GM23338 (cell line): Measurements from ENCODE around the gene VEGFB. TPM values are rescaled to one million over a fixed set of nuclear protein-coding genes. Genes with fewer than 3 reads are reported as not detected.

Experiments used
- ATAC-seq: fragments of 200-7000 bp; cut with Tn5 transposase; 3 replicates; pipeline ENCODE4 v1.9.1; 2020
- DNase-seq: peaks from one replicate; pipeline ENCODE4 v3.0.0-alpha.2; 2015; ENCODE audit warnings: low spot score
- H2AFZ ChIP-seq: fragments of 200-600 bp; sonication (generic); 2 replicates; pipeline ENCODE4 v1.8.0; 2016; ENCODE audit warnings: antibody characterized with exemption, mild to moderate bottlenecking, moderate library complexity
- H3F3A ChIP-seq: fragments of 200-600 bp; sonication (generic); replicated peaks from 2 replicates; pipeline ENCODE4 v1.8.0; 2017; ENCODE audit warnings: antibody characterized with exemption, mixed run types, low read depth
- H3K27ac ChIP-seq: fragments of 200-600 bp; sonication (generic); 2 replicates; pipeline ENCODE4 v1.6.1; 2016; ENCODE audit warnings: low read depth
- H3K27me3 ChIP-seq: fragments of 200-600 bp; sonication (generic); 2 replicates; pipeline ENCODE4 v1.8.0; 2016; ENCODE audit warnings: mild to moderate bottlenecking, mixed run types, moderate library complexity; ENCODE audit not compliant: insufficient read depth
- H3K36me3 ChIP-seq: fragments of 200-600 bp; sonication (generic); 2 replicates; pipeline ENCODE4 v1.8.0; 2016; ENCODE audit warnings: mild to moderate bottlenecking; ENCODE audit not compliant: insufficient read depth
- H3K4me1 ChIP-seq: fragments of 200-600 bp; sonication (generic); 2 replicates; pipeline ENCODE4 v1.8.0; 2016; ENCODE audit warnings: mild to moderate bottlenecking, moderate library complexity; ENCODE audit not compliant: insufficient read depth
- H3K4me2 ChIP-seq: fragments of 200-600 bp; sonication (generic); 2 replicates; pipeline ENCODE4 v1.7.1; 2017; ENCODE audit warnings: mixed run types
- H3K4me3 ChIP-seq: fragments of 200-600 bp; sonication (generic); 2 replicates; pipeline ENCODE4 v1.6.1; 2016; ENCODE audit warnings: mixed run types
- H3K79me2 ChIP-seq: fragments of 200-600 bp; sonication (generic); replicated peaks from 2 replicates; pipeline ENCODE4 v1.8.0; 2017; ENCODE audit warnings: mild to moderate bottlenecking; ENCODE audit not compliant: insufficient read depth
- H3K9me2 ChIP-seq: fragments of 200-600 bp; sonication (generic); 2 replicates; pipeline ENCODE4 v1.8.0; 2017; ENCODE audit not compliant: insufficient read depth
- H4K20me1 ChIP-seq: fragments of 200-600 bp; sonication (generic); replicated peaks from 2 replicates; pipeline ENCODE4 v1.8.0; 2017; ENCODE audit warnings: mild to moderate bottlenecking; ENCODE audit not compliant: insufficient read depth
- H3K27ac Mint-ChIP-seq: 2 replicates; pipeline ENCODE4 v1.8.0; 2020; ENCODE audit warnings: inconsistent platforms, mild to moderate bottlenecking, moderate library complexity, mixed read lengths
- H3K27me3 Mint-ChIP-seq: 3 replicates; pipeline ENCODE4 v1.8.0; 2022; ENCODE audit warnings: low read depth, mild to moderate bottlenecking, moderate library complexity, mixed read lengths, inconsistent platforms; ENCODE audit not compliant: insufficient read depth, poor library complexity
- H3K36me3 Mint-ChIP-seq: 3 replicates; pipeline ENCODE4 v1.8.0; 2021; ENCODE audit warnings: low read depth, mild to moderate bottlenecking, inconsistent platforms, moderate library complexity, mixed read lengths
- H3K4me1 Mint-ChIP-seq: 3 replicates; pipeline ENCODE4 v1.8.0; 2020; ENCODE audit warnings: mild to moderate bottlenecking, inconsistent platforms, mixed read lengths
- H3K4me3 Mint-ChIP-seq: 3 replicates; pipeline ENCODE4 v1.8.0; 2021; ENCODE audit warnings: moderate library complexity, mild to moderate bottlenecking, inconsistent platforms, mixed read lengths
- H3K9me3 Mint-ChIP-seq: 3 replicates; pipeline ENCODE4 v1.8.0; 2020; ENCODE audit warnings: moderate library complexity, mild to moderate bottlenecking, inconsistent platforms, mixed read lengths
- EZH2 ChIP-seq: fragments of 200-600 bp; sonication (generic); IDR thresholded peaks from one replicate; pipeline ENCODE4 v1.8.0; 2017; ENCODE audit warnings: antibody characterized with exemption, mild to moderate bottlenecking, low read depth; ENCODE audit not compliant: unreplicated experiment
- JUNB ChIP-seq: IDR thresholded peaks from one replicate; pipeline ENCODE4 v1.6.1; 2016; ENCODE audit warnings: antibody characterized with exemption; ENCODE audit not compliant: unreplicated experiment
- NANOG ChIP-seq: IDR thresholded peaks from 2 replicates; pipeline ENCODE4 v1.6.1; 2016; ENCODE audit warnings: antibody characterized with exemption, borderline replicate concordance
- POLR2AphosphoS5 ChIP-seq: IDR thresholded peaks from 2 replicates; pipeline ENCODE4 v1.6.1; 2016; ENCODE audit warnings: antibody characterized with exemption, low read depth
- ZNF331 ChIP-seq: fragments of 250-450 bp; sonication (Bioruptor Pico); IDR thresholded peaks from 2 replicates; pipeline ENCODE4 v1.5.0; 2020; ENCODE audit warnings: low read depth, mild to moderate bottlenecking, moderate library complexity
- polyA plus RNA-seq: library from polyadenylated mRNA; unstranded; fragments of >200 nt; fragmentation: Nextera tagmentation; extraction: Ambion mirVana; gene quantifications from 2 replicates; pipeline ENCODE4 v1.2.1, GENCODE V29; 2016
- total RNA-seq: library from RNA; depleted of rRNA; stranded (reverse); fragments of >200 nt; shearing (Covaris generic); gene quantifications from 2 replicates; pipeline ENCODE4 v1.2.3, GENCODE V29; 2014
- TF ChIP-seq, protein P1 (sequence below), 2 experiments: fragments of 200-600 bp in 1 of 2; sonication (generic) in 1 of 2; conservative IDR thresholded peaks; 2 replicates each; pipeline versions ENCODE4 v1.5.1 to v1.6.1; 2016 to 2017; ENCODE audit warnings: antibody characterized with exemption in 2 of 2, low read depth in 2 of 2, mild to moderate bottlenecking in 2 of 2, moderate library complexity in 1 of 2

VEGFB gene
- total and polyA plus RNA-seq, 2 experiments from 2014 or later = 20.8 to 25.8 TPM

DNA sequence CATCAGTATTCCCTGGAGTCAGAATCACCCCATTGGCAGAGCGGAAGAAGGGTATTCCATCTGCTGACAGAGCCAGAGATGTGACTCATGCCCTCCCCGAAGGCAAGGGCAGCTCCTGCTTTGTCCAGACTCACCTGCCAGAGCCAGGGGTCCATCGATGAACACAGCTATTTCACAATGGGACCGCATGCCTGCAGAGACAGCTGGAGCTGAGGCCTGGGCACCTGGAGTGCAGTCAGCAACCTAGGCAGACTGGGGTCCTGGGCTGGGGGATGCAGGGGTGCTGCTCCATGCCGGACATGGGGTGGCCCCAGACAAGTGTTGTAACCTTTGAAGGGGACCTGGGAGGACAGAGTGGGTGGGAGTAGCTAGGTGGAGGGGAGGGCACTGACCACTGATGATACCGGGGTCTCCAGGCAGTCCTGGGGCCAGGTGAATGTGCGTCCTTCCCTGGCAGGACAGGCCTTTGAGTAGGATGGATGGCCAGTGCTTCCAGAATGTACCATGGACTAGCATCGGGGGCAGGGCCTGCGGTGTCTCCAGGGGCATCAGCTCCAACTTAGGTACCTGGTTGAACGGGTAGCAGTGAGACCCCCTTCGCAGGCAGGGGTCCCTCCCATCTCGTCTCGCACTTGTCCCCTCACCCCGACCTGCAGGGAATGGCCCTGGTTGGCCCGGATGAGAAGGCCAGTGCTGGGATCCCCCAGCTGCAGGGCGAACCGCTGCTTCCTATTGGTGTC, 10.1 kb upstream of the VEGFB start:
- Histone ChIP-seq H3K27ac (no peak overlapping the region), H3K27me3 (no peaks in the 10 kb centered on the region), H2AFZ (no peak overlapping the region), H3K9me2 (no peaks in the 10 kb centered on the region), H3K4me2 (no peak overlapping the region), H4K20me1 (no peaks in the 10 kb centered on the region), H3K36me3 (no peaks in the 10 kb centered on the region; the same call in 1 of the 2 replicates), H3K79me2 (no peaks in the 10 kb centered on the region; the same call in 1 of the 2 replicates), H3K4me1 (no peaks in the 10 kb centered on the region; the same call in 1 of the 2 replicates), H3F3A (0 out of 2 replicates have a peak, but pooled peaks cover 3% of the 10 kb centered on the region), H3K4me3 (no peak overlapping the region)
- TF ChIP-seq POLR2AphosphoS5 (no peak; the same call in 1 of the 2 replicates), EZH2 (no peak), JUNB (no peak)
- TF ChIP-seq, protein P1, sequence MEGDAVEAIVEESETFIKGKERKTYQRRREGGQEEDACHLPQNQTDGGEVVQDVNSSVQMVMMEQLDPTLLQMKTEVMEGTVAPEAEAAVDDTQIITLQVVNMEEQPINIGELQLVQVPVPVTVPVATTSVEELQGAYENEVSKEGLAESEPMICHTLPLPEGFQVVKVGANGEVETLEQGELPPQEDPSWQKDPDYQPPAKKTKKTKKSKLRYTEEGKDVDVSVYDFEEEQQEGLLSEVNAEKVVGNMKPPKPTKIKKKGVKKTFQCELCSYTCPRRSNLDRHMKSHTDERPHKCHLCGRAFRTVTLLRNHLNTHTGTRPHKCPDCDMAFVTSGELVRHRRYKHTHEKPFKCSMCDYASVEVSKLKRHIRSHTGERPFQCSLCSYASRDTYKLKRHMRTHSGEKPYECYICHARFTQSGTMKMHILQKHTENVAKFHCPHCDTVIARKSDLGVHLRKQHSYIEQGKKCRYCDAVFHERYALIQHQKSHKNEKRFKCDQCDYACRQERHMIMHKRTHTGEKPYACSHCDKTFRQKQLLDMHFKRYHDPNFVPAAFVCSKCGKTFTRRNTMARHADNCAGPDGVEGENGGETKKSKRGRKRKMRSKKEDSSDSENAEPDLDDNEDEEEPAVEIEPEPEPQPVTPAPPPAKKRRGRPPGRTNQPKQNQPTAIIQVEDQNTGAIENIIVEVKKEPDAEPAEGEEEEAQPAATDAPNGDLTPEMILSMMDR (conservative IDR thresholded peaks at IDR 0.05; ENCODE audit: low read depth in 2 of 2) = no peak
- H3K27ac Mint-ChIP-seq = no peak overlapping the region
- DNase-seq (no peak), ATAC-seq (no peak)
- H3K27me3 Mint-ChIP-seq = peaks cover 4% of the 10 kb centered on the region
- no peaks in the 10 kb centered on the region for H3K36me3 Mint-ChIP-seq
- H3K9me3 Mint-ChIP-seq = no peaks in the 10 kb centered on the region
- H3K4me3 Mint-ChIP-seq = peak overlapping the region; percentile 89; the same call in 2 of the 3 replicates
- H3K4me1 Mint-ChIP-seq = peaks cover 9% of the 10 kb centered on the region

DNA sequence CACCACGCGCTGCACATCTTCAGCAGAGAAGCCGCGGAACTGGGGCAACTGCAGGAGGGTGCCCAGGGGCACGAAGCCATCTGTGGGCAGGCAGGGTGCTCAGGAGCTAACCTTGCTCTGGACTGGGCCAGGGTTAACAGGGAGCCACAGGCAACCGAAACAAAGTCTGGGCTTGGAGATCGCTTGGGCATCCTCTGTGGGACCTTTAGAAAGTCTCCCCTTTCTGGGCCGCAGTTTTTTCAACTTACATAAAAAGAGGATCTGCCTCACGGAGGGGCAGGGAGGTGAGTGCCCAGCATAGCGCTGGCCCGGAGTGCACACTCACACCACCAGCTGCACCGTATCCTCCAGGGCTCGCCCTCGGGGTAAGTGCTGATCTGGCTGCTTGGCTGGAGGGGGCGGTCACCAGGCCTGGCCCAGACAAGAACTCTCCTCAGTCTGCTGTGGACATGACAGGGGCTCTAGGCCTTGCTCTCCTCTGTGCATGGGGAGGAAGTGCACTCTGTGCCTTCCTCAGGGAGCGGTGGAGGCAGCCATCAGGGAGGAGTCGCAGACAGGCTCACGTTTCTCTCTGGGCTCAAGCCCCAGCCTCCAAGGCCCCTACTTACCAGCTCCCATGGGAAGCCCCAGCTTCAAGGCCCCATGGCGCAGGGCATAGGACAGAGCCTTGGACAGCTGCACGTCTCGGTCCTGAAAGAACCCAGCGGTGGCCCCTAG, 9.3 kb upstream of the VEGFB start:
- H3K4me1 Mint-ChIP-seq = peaks cover 11% of the 10 kb centered on the region
- no peak overlapping the region for H3K27ac Mint-ChIP-seq
- Histone ChIP-seq H3K4me3 (peak overlapping the region; percentile 98), H3K79me2 (no peaks in the 10 kb centered on the region; the same call in 1 of the 2 replicates), H3F3A (0 out of 2 replicates have a peak, but pooled peaks cover 5% of the 10 kb centered on the region), H3K27ac (no peak overlapping the region), H3K4me1 (no peaks in the 10 kb centered on the region; the same call in 1 of the 2 replicates), H3K9me2 (no peaks in the 10 kb centered on the region), H2AFZ (no peak overlapping the region), H3K36me3 (no peaks in the 10 kb centered on the region; the same call in 1 of the 2 replicates), H4K20me1 (no peaks in the 10 kb centered on the region), H3K27me3 (no peaks in the 10 kb centered on the region), H3K4me2 (peak overlapping the region; percentile 97)
- DNase-seq = no peak
- H3K4me3 Mint-ChIP-seq = peak overlapping the region; percentile 89
- no peak; the same call in 2 of the 3 replicates for ATAC-seq
- no peaks in the 10 kb centered on the region for H3K36me3 Mint-ChIP-seq
- no peak for TF ChIP-seq NANOG
- TF ChIP-seq ZNF331 (CRISPR knock-in tag) = no peak
- H3K9me3 Mint-ChIP-seq = no peaks in the 10 kb centered on the region
- H3K27me3 Mint-ChIP-seq = peaks cover 4% of the 10 kb centered on the region
